Stimulated activated CD4-positive, alpha-beta T cell treated with anti-CD3 and anti-CD28 coated beads, Interleukin-15, amount 100 ng/mL, for 1 hour (primary cell): ENCODE measurements around the gene PRR5.
A peak's percentile ranks its signal among the peaks of the same experiment; 100 is the strongest.
"Not testable (repeated sequence)": the region's sequence is repeated elsewhere in the genome, so short reads cannot be mapped to it uniquely, and the experiment has no call there.

Experiments
- DNase-seq, 2 donors: peaks; one replicate each; pipeline ENCODE4 v3.0.0-alpha.2; 2020; ENCODE audit warnings: low read depth in 1 of 2, low spot score in 1 of 2

PRR5 gene, protein sequence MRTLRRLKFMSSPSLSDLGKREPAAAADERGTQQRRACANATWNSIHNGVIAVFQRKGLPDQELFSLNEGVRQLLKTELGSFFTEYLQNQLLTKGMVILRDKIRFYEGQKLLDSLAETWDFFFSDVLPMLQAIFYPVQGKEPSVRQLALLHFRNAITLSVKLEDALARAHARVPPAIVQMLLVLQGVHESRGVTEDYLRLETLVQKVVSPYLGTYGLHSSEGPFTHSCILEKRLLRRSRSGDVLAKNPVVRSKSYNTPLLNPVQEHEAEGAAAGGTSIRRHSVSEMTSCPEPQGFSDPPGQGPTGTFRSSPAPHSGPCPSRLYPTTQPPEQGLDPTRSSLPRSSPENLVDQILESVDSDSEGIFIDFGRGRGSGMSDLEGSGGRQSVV

DNA sequence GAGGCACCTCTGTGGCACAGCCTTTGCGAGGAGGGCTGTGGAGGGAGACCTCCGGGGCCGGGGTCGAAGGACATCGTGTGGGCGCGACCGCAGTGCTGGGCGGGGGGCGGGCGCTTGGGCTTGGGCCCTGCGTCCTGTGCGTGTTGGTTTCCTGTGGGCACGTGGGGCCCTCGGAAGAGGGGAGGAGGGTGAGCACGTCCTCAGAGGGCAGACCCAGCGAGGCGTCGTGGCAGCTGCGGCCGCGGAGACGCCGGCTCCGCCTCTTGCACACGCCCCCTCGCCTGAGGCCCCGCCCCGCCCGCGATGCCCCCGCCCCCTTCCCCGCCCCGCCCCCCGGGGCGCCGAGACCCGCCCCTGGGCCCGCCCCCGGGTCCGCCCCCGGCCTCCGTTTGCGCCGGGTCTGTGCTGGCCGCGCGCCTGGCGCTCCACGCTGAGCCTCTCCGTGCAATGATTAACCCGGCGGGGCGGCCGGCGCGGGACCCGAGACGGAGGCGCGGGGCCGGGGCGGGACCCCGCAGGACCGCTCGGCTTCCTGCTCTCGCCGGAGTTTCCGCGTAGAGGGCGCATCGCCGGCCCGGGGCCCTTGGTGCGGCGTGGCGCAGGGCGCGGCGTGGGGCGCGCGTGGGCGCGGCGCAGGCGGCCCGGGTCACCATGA, at the start of gene PRR5:
PRR5 (plus strand) TSS at position 381 of the 655 bp plus-strand sequence; CDS start at position 652, 271 bp downstream.
- peak; percentile 69 to 74 for DNase-seq

DNA sequence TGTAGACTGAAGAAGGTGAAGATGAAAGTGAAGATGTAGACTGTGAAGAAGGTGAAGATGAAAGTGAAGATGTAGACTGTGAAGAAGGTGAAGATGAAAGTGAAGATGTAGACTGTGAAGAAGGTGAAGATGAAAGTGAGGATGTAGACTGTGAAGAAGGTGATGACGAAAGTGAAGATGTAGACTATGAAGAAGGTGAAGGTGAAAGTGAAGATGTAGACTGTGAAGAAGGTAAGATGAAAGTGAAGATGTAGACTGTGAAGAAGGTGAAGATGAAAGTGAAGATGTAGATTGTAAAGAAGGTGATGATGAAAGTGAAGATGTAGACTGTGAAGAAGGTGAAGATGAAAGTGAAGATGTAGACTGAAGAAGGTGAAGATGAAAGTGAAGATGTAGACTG, 49.1 kb upstream of the PRR5 start:
- not testable (repeated sequence) for DNase-seq

DNA sequence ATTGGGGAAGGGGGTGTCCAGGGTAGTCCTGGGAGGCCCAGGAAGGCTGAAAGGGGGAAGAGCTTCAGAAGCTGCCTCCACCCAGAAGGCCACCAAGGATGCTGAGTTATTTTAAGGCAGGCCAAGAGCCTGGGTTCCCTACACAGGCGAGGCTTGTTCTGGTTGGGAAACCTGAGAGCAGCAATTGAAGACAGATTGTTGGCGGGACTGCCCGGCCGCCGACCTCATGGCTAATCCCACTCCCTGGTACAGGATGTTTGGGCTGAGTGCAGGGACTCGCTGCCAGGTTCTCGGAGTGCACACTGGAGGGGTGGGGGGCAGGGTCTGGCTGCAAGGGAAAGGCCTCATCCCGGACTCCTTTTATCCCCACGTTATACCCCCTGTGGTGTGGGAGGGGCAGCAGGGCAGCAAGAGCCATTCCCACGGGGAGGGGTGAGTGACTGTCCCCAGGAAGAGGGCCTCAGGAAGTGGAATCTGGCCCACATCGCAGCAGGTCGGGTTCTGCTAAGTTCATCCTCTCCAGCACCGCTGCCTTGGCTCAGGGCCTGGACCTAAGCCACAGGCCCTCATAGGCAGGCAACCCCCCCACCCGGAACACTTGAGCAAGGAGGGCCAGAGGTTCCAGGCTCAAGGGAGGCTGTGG, 43.6 kb upstream of the PRR5 start:
- no peak for DNase-seq

DNA sequence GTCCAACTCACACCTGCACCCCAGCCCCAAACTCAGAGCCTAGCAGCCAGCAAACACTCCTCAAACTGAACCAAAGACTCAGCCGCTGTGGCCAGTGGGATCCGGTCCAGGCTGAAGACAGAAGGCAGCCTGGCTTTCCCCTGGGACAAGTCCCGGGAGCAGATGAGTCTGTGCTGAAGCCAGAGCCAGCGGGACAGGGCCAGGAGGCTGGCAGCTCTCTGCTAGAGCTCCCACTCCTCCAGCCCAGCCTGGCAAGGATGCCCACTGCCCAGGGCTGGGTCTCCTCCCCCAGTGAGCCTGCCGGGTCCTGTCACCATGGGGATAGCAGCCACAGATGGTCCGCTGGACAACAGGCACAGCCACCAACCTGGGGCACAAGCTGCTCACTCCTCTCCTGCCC, 42.9 kb upstream of the PRR5 start:
- no peak for DNase-seq

DNA sequence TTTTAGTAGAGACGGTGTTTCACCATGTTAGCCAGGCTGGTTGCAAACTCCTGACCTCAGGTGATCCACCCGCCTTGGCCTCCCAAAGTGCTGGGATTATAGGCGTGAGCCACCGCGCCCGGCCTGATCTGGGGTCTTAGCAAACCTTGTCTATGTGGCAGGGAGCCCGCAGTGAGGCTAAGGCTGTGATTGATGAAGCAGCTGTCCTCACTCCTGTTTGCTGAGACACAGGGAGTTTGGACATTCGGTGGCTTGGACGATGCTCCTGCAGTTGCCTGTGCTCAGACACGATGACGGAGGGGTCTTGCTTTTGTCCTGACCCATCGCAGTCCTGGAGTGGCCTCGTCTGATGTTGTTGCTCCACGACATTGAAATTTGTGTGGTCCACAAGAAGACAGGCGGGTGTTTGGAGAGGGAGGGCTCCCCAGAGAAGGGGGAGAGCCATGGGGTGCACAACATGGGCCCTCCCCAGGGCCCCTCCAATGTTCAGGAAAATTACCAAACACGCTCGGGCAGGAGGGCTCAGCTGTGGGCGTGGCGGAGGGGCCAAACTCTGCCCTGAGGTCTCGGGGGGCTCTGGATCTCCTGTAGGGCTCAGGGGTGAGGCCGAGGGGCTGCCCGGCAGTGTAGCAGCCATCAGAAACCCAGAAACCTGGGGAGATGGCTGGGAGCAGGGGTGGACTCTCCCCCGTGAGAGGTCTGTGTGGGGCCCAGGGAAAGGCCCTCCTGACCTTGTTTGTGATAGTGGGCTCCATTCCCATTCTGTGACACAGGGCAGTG, 41.8 kb upstream of the PRR5 start:
- no peak for DNase-seq

DNA sequence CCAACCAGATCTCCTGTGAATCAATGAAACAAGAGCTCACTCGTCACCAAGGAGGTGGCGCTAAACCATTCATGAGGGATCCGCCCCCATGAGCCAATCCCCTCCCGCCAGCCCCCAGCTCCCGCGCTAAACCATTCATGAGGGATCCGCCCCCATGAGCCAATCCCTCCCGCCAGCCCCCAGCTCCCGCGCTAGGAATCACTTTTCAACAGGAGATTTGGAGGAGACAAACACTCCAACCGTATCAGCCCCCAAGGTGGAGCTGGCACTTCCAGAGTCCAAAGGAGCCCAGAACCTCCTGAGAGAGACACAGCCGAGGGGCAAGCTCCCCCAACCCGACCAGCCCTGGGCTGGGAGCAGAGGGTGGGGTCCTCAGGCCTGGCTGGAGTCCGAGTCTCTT, 40.9 kb upstream of the PRR5 start:
- DNase-seq = no peak

DNA sequence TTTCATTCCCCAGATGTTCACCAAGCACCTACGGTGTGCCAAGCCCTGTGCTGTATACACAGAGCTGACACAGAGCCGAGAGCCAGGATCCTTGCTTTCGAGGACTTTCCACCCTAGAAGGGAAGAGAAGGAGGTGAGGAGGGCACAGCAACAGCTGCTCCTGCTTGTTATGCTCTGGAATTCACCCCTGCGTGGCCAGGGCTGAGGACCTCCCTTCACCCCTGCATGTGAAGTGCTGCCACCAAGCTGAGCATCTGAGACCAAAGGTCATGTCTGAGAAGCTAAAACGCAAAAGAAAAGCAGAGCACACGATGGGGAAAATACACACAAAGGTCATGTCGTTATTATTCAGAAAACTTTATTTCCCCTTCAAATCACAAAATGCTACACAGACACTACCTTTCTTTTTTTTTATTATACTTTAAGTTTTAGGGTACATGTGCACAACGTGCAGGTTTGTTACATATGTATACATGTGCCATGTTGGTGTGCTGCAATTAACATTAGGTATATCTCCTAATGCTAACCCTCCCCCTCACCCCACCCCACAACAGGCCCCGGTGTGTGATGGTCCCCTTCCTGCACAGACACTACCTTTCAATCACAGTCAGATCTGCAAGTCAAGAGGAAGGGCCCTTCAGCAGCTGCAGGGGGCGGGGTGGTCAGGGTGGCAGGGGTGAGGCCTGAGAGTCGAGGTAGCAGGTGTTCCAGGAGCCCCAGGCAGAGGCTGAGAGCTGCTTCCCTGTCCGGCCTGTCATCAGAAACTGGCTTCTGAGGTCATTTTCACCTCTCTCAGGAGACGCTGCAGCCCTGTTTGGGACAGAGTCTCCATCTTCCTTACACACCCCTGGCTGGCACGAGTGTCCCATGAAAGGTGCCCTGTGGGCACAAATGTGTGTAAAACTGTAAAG, 40.1 kb upstream of the PRR5 start:
- DNase-seq = no peak

DNA sequence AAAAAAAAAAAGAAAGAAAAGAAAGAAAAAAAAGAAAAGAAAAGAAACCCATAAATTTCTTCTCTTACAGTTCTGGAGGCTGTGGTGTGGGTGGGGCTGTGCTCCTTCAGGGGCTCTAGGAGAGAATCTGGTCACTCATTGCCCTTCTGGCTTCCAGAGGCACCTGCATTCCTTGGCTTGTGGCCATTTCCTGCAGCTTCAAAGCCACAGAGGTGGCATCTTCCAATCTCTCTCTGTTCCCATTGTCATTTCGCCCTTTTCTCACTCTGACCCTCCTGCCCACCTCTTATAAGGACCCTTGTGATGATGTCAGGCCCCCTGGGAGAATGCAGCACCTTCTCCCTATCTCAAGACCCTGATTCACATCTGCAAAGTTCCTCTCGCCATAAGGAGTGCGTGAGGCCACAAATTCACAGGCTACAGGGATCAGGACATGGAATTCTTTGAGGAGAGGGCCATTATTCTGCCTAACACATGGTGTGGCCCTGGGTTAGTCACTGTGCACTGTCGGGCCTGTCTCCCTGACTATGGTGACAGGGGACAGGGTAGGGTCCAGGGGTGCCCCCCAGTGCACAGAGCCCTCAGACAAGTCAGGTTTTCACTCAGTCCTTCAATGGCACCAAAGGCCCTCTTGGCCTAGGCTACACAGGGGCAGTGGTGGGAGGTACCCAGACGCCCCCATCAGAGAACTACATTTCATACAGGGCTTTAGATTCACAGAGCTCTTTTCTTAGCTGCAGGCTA, 38.6 kb upstream of the PRR5 start:
- no peak for DNase-seq

DNA sequence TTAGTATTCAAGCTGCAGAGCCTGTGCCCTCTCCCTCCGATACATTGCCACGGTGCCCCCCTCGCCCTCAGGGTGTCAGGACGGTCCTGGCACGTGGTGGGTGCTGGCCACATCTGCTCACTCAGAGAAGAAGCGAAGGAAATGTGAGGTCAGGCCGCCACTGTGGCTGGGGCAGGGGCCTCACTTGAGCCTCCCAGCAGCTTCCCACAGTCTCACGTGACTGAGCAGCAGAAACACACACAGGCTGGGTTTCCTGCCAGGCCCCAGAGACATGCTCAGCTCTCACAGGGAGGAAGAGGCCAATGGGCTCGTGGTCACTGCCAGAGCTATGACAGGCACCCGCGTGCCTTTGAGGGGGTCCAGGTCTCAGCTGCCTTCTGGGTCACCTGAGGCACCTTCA, 37.9 kb upstream of the PRR5 start:
- peak in 1 of 2 donors; percentile 24 for DNase-seq

DNA sequence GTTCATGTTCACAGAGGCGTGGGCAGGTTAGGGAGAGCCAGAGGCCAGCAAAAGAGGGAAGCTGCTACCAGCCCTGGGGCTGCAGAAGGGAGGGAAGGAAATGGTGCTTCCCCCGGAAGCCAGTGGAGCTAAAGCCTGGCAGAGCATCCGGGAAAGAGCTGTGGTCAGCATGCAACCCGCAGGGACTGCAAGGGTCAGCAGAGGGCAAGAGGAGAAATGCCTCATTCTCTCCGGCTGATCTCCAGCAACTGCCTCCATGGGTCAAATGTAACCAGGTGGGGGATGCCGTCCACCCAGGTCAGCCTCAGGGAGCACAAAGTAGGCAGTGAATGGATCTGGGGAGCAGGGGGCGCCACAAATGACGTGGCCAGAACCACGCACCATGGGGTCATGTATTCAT, 36.9 kb upstream of the PRR5 start:
- no peak for DNase-seq

DNA sequence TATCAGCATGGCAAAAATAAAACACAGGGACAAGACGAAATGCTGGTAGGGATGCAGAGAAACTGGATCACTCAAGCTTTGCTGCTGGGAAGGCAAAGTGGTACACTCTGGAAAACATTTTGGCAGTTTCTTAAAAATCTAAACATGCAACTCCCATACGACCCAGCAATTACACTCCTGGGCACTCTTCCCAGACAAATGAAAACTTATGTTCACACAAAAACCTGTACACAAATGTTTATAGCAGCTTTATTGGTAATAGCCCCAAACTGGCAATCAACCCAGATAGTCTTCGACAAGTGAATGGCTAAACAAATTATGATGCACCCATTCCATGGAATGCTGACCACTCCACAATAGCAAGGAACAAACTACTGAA, 35.8 kb upstream of the PRR5 start:
- DNase-seq = no peak

DNA sequence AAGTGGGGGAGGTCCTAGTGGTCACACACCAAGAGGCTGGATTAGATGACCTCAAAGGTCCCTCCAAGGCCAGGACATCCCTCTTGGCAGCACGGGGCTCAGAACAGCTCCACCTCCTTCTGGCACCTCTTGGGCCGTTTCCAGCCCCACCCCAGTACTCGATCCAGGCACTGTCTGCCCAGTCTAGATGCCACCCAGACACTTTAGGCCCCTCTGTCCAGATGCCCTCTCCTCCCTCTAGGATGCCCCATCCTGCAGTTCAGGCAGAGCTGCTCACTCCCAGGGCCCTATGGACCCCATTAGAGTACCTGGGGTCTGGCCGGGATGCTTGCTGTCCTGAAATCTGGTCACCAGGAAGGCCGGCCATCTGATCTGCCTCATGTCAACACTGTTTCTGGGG, 34.7 kb upstream of the PRR5 start:
- DNase-seq = no peak

DNA sequence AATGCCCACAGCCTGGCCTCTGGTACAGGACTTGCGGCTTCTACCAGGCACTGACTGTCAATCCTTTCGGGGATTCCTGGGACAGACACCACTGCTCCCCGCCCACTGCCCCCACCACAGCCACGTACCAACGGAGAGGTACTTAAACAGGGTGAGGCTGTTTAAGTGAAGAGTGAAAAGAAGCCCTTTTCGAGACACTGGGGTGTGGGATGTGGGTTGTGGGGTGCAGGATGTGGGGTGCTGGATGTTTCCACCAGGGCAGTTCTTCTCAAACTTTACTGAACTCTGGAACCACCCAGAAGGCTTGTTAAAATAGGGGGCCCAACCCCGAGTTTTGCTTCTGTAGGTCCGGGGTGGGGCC, 34.2 kb upstream of the PRR5 start:
- DNase-seq = peak in 1 of 2 donors; percentile 23

DNA sequence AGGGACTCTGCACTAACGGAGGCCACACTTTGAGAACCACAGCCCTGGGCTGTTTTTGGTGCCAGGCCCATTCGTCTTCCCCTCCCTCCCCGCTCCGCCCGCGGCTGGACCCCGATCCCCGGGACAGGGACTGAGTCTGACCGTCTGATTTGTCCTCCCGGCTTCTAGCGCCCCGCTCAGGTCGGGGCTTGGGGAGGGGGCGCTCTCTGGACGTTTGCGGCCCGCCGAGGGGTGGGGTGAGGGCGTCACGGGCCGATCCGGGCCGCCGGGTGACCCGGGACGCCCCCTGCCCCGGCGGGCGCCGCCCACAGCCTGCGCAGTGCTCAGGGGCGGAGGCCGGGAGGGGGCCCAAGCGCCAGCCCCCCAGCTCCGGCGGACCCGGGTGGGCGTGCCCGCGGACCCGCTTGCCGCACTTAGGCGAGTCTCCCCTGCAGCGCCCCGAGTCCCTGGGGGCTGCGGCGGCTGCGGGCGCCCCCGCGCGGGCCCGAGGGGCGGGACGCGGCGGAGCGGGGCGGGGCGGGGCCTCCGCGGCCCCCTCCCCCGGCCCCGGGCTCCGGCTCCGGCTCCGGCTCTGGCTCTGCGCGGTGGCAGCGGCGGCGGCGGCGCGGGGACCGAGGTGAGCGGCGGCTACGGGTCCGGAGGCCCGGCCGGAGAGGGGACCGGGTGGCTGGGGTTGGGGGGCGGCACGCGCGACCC, 33.7 kb upstream of the PRR5 start:
- DNase-seq = peak in 1 of 2 donors; percentile 16

DNA sequence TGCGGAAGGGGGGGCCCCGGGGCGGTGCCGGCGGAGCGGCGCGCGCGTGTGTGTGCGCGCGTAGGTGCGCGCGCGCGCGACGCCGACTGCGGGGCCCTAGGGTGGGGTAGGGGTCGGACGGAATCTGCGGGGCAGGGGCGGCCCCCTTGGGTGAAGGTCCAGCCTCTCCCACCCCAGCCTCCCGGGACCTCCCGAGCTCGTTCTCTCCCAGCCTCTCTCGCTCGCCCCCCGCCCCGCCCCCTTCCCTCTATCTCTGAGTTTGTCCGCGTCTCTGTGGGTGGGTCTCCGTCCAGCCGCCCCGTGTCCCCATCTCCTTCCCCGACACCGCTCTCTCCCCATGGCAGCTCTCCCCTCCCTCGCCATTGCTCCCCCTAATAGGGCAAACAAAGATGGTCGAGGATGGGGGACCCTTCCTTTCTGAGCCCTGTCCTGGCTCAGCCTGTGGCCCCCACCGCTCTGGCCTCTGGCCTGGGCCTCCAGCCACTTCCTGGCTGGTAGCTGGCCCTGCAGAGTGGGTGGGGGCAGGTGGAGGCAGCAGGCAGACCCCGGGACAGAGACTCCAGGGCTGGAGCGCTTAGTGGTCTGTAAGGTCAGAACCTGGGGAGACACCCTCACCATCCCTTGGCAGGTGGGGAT, 33.0 kb upstream of the PRR5 start:
- DNase-seq = no peak

DNA sequence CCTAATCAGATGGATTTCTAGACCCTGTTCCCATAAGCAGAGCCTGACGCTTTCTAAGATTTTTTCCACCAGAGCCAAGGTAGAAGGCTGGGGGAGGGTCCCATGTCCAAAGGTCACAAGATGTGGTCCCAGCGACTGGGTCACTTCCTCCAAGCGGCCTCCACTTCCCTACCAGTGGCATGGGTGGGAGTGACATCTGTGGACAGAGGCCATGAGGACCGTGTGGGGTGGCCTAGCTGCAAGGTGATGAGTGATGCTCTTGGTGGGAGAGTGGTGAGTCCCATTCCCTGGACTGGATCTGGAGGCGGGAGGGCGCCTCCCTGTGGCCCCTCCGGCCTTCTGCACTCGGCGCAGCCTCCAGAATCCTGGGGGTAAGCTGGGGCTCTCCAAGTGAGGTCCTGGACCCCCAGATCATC, 32.4 kb upstream of the PRR5 start:
- no peak for DNase-seq

DNA sequence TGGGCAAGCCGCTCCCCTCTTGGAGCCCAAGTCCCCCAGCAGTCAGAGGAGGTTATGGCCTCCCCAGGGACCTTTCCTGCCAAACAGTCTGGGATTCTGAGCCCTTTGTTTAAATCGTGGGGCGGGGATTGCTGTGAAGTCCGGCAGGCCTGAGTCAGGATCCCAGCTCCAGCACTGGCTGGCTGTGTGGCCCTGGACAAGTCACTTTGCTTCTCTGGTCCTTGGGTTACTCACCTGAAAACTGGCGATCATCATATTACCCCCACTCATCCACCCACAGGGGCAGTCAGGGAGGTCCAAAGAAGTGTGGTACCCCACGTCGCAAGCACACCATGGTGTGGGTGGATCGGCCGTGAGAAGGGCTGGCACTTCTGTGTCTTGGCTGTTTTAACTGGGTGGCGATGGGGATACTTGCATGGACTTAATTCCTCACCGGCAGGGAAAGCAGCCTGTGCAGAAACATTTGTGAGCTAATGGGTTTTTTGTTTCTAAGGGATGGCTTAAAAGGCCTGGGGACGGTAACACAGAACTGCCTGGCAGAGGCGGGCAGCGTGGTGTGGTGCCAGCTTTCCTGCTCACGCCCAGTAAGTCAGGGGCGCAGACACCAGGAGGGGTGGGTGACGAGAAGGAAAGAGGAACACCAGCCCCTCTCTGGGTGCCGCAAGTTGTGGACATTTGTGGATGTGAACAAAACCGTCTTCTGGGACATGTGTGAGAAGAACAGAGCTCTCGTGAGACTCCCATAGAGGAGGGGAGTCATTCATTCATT, 31.6 kb upstream of the PRR5 start:
- DNase-seq = no peak

DNA sequence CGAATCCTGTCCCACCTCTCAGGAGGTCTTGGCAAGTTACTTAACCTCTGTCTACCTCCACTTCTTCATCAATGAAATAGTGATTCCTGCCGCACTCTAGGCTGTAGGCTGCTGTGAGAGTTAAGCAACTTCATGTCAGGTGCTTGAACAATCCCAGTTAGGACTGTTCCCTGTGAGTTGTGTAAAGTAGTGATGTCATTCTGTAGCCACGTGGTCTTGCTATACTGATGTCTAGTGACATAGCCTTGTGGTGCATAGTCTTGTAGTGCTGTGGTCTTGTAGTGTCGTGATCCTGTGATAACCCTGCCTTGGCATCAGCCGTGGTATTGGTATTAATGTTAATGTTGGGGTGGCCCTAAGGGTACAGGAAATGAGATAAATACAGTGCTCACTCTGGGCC, 30.3 kb upstream of the PRR5 start:
- DNase-seq = no peak
